NT2/D1 (cell line): ENCODE results near the gene ACRBP.
"Not testable (repeated sequence)": the region's sequence is repeated elsewhere in the genome, so short reads cannot be mapped to it uniquely, and the experiment has no call there.

Source experiments
- DNase-seq: peaks from one replicate; pipeline ENCODE4 v3.0.0-alpha.2; 2011; ENCODE audit warnings: low read depth, low spot score
- H3K27me3 ChIP-seq: 2 replicates; pipeline ENCODE4 v1.6.0; 2011; ENCODE audit warnings: mild to moderate bottlenecking; ENCODE audit not compliant: insufficient read length, insufficient read depth
- H3K36me3 ChIP-seq: 2 replicates; pipeline ENCODE4 v1.6.1; 2011; ENCODE audit warnings: mild to moderate bottlenecking, low read length, mixed read lengths; ENCODE audit not compliant: insufficient read depth, insufficient read length
- H3K4me1 ChIP-seq: 2 replicates; pipeline ENCODE4 v1.5.1; 2011; ENCODE audit not compliant: insufficient read depth, insufficient read length
- H3K4me3 ChIP-seq: 2 replicates; pipeline ENCODE4 v1.5.1; 2011; ENCODE audit warnings: low read depth; ENCODE audit not compliant: insufficient read length
- H3K9ac ChIP-seq: 2 replicates; pipeline ENCODE4 v1.6.0; 2011; ENCODE audit warnings: low read depth; ENCODE audit not compliant: insufficient read length
- H3K9me3 ChIP-seq: 2 replicates; pipeline ENCODE4 v1.5.1; 2011; ENCODE audit warnings: mild to moderate bottlenecking, low read length; ENCODE audit not compliant: insufficient read depth
- SUZ12 ChIP-seq: IDR thresholded peaks from 2 replicates; pipeline ENCODE4 v1.6.1; 2011; ENCODE audit not compliant: insufficient read length, insufficient read depth; ENCODE audit errors: extremely low read depth
- YY1 ChIP-seq: IDR thresholded peaks from 2 replicates; pipeline ENCODE4 v1.6.1; 2011; ENCODE audit not compliant: insufficient read length, insufficient read depth
- ZNF274 ChIP-seq: IDR thresholded peaks from 2 replicates; pipeline ENCODE4 v1.6.1; 2011; ENCODE audit warnings: mild to moderate bottlenecking, low read depth, low read length

The ACRBP gene

DNA sequence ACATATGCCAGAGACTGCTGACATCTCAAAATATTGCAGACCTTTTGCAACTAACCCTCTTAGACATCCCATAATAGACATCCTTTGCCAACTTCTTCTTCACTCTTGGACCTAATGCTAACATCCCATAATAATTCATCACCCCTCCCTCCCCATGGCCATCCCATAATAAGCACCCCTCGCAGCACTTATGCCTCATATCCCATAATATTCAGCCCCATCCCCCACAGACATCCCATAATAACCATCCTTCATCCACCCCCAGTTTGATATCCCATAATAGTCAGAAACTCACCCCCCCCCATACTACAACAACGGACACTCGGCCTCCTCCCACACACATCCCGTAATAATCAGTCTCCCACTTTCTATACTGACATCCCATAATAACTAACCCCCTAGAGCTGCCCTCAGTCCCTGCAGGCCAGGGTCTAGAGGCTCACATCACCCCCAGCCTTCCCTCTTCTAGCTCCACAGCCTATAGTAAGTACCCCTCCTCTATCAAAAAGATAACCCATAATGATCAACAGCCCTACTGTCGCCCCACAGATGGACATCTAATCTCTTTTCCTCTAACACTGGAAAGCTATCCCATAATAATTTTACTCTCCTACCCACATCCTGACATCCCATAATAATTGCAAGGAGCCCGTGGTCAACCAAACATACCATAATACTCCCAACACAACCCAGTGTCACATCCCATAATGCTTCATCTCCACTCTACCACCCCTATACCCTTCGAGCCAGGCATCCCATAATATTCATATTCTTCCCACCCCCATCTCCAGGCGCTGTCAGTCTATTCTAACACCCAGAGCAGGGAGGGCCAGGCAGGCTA is 39.3 kb downstream of the ACRBP start:
- Histone ChIP-seq H3K9me3 (no peaks in the 10 kb centered on the region), H3K27me3 (no peaks in the 10 kb centered on the region), H3K4me1 (peaks cover 32% of the 10 kb centered on the region), H3K36me3 (peaks cover 27% of the 10 kb centered on the region), H3K4me3 (no peak overlapping the region), H3K9ac (no peak overlapping the region)
- DNase-seq, result no peak
- TF ChIP-seq SUZ12 (no peak), YY1 (no peak), ZNF274 (no peak)

DNA sequence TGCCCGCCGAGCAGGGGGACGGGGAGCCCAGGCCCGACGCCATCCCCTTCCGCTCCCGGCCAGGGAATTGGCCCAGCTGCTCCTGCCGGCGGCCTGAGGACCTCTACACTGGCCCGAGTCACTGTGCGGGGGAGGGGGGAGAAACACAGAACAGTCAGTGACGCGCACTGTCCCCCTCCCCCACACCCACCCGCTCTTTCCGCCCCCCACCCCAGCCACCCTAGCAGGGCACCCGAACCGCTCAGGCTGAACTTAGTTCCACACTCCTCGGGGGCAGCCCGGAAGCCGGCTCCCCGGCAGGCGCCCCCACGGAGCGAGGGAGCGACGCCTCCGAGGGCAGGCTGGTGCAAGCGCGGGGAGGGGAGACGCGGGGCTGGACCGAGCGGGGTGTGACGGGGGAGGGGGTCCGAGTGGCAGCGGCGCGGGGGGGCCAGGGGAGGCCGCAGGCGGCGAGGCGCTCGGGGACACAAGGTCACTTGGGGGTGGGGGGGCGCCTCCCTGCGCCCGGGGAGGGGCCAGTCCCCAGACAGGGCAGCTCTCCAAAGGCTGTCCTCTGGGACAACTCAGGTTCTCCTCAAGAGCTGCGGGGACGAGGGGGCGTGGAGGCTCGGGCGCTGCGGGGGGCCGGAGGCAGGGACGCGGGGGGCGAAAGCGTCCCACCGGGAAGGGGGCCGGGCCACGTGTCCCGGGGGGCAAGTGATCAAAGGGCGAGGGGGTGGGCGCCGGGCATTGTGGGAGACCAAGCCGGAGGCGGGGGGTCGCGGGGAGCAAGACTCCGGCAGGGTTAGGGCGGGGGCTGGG is 40.7 kb downstream of the ACRBP start:
- TF ChIP-seq YY1 (no peak), ZNF274 (no peak), SUZ12 (no peak)
- Histone ChIP-seq H3K36me3 (peaks cover 41% of the 10 kb centered on the region), H3K27me3 (no peaks in the 10 kb centered on the region), H3K4me3 (peak overlapping the region; percentile 88), H3K9me3 (no peaks in the 10 kb centered on the region), H3K4me1 (peaks cover 29% of the 10 kb centered on the region), H3K9ac (peak overlapping the region; percentile 93)
- DNase-seq, result no peak

DNA sequence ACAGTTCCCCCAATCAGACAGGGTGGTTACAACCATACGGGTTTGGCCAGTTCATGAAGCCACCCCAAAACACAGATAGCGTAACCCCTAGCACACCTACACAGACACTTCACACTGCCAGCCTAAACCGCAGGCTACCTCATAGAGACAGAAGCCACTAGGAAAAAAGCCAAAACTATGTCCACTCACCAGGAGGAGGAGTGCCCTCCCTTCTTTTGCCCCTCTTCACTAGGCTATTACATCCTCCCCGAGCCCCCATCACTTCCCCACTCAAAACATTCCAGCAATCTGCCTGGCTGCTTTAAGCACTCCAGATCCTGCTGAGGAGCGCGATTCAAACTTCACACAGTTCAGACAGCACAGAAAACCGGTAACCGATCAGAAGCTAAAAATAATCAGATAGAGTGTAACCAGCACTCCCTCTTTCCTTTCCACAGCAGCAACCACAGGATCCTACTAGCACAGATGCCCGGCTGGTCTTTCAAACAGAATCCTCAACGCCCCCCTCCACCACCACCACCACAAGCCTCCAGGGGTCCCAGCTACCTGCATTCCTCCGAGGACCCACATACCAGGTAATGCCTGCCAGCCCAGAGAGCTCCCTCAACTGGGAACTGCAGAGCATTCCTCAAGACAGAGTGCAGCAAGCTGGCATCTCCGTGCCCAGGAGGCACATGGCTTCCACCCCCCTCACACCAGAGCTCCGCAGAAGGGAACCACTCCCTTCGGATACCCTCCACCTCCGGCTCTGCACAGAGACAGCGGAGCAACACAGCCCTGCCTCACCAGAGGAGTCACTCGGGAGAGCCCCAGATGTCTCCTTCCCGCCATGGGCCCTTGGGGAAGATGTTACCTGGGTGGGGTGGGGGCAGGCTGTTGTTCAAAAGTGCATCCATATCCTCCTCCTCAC is 41.6 kb downstream of the ACRBP start:
- TF ChIP-seq YY1 (no peak), SUZ12 (no peak), ZNF274 (no peak)
- no peaks in the 10 kb centered on the region for H3K27me3 ChIP-seq
- peaks cover 50% of the 10 kb centered on the region for H3K36me3 ChIP-seq
- H3K9ac ChIP-seq, result peak overlapping the region; percentile 93
- no peak for DNase-seq
- H3K9me3 ChIP-seq, result no peaks in the 10 kb centered on the region
- peak overlapping the region; percentile 88 for H3K4me3 ChIP-seq
- peaks cover 21% of the 10 kb centered on the region for H3K4me1 ChIP-seq

DNA sequence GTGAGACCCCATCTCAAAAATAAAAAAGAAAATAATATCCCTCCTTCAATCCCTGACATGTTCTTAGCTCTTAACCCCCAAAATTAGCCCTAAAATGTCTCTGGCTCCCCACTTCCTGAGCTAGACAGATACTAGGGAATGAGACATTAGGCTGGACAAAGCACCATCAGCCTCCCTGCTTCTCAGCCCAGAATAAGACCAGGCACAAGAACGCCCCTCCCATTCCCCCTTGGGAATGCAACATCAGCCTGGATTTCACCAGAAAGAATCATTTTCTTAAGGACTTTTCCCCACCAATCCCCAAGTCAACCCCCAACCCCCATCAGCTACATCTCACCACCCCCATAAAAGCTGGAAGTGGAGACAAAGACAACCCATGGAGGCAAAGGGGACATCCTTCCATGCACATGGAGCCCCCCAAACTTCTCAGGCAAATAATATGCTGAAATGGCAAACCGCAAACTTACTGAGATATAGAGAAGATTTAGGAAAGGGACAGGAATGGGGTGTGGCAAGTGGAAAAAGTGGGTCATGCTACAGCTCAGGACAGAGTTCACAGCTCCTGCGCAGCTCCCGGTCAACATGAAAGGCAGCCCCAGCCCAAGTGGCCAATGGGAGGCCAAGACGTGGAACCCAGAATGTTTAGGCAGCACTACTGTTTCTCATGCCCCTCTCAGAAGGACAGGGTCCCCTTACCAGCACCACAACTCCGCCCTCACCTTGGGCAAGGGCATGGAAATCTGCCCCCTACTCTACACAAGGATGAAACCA is 42.8 kb downstream of the ACRBP start:
- TF ChIP-seq YY1 (no peak), SUZ12 (no peak), ZNF274 (no peak)
- Histone ChIP-seq H3K4me3 (peak overlapping the region; percentile 88), H3K9ac (peak overlapping the region; percentile 93), H3K36me3 (peaks cover 62% of the 10 kb centered on the region), H3K9me3 (no peaks in the 10 kb centered on the region), H3K4me1 (peaks cover 20% of the 10 kb centered on the region), H3K27me3 (no peaks in the 10 kb centered on the region)
- DNase-seq, result no peak

DNA sequence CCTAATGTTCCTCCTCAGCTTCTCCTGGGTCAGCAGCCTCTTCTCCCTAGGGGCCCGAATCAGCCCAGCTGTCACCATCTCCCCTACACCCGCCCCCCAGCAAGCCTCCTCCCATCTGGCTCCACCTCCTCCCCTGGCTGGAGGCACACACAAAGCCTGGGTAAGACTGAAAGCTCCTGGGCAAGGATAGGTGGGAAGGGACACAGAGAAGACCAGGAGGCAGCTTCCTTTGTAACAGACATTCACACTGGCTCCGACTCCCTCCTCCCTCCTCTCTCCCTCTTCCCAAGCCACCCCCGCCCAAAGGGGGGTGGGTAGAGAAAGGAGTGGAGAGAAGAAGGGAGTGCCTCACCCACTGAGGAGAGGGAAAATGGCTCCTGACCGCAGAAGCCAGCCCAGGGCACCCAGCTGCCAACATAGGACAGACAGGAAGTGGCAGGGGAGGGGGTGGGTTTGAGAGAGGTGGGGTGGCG is 44.1 kb downstream of the ACRBP start:
- Histone ChIP-seq H3K9me3 (no peaks in the 10 kb centered on the region), H3K27me3 (no peaks in the 10 kb centered on the region), H3K4me1 (peaks cover 20% of the 10 kb centered on the region), H3K36me3 (peaks cover 74% of the 10 kb centered on the region), H3K9ac (no peak overlapping the region), H3K4me3 (no peak overlapping the region)
- no peak for TF ChIP-seq ZNF274
- DNase-seq, result no peak

DNA sequence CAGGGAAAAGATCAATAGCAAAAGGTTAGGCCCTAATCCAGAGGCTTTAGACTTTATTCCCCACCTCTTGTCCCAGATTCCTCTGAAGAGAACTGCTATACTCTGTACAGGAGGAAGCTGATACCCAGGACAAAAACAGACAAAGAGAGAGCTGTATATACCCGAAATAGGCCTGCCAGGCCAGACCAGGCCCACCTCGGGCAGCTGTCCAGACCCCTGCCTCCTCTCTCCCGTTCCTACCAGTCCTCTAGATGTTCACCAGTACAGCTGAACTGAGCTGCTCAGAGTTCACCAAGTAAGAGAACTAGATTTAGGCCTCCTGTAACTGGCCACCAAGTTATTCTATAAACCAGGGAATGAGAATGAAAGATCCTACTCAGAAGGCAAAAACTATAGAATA is 44.7 kb downstream of the ACRBP start:
- DNase-seq, result no peak
- Histone ChIP-seq H3K9ac (no peak overlapping the region), H3K27me3 (no peaks in the 10 kb centered on the region), H3K9me3 (no peaks in the 10 kb centered on the region), H3K4me1 (peaks cover 20% of the 10 kb centered on the region), H3K4me3 (no peak overlapping the region), H3K36me3 (peaks cover 80% of the 10 kb centered on the region)
- TF ChIP-seq SUZ12 (no peak), ZNF274 (no peak), YY1 (no peak)

DNA sequence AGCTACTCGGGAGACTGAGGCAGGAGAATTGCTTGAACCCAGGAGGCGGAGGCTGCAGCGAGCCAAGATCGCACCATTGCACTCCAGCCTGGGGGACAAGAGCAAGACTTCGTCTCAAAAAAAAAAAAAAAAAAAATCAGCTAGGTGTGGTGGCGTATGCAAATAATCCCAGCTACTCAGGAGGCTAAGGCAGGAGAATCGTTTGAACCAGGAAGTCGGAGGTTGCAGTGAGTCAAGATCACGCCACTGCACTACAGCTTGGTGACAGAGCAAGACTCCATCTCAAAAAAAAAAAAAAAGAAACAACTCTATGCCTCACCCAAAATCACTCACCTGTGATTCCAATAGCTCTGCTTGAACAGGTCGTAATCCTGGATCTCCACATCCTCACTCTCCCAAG is 51.6 kb downstream of the ACRBP start:
- not testable (repeated sequence) for H3K27me3 ChIP-seq, H3K4me3 ChIP-seq, H3K9me3 ChIP-seq, H3K4me1 ChIP-seq, H3K9ac ChIP-seq, DNase-seq
- H3K36me3 ChIP-seq, result peaks cover 93% of the 10 kb centered on the region
